ENCODE data around the gene SUGCT. TPM values are rescaled to one million over a fixed set of nuclear protein-coding genes. Genes with fewer than 3 reads are reported as not detected.
"Not testable (repeated sequence)": the region's sequence is repeated elsewhere in the genome, so short reads cannot be mapped to it uniquely, and the experiment has no call there.

SUGCT gene
- total RNA-seq, 1 donor from 2014 or later = 1.7 TPM

DNA sequence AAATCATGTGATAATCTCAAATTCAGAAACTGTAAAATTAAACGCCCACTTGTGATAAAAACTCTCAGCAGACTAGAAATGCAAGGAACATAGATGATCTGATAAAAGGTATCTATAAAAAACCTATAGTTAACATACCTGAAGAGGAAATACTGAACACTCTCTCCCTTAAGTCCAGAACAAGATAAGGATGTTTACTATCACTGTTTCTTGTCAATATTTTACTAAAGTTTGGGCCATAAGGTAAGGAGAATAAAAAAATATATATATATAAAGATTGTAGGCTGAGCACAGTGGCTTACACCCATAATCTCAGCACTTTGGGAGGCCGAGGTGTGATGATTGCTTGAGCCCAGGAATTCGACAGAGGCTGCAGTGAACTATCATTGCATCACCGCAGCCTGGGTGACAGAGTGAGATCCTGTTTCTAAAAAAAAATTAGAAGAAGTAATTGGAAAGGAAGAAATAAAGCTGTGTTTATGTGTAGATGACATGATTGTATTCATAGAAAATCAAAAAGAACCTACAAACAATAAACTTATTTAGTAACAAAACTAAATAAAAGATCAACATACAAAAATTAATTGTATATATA, 28.8 kb upstream of the SUGCT start:
- no peaks in the 10 kb centered on the region for H3K4me1 ChIP-seq
- no peak overlapping the region for H3K27ac ChIP-seq
- H3K4me3 ChIP-seq = no peak overlapping the region
- no peak for ATAC-seq
- no peaks in the 10 kb centered on the region for H3K27me3 ChIP-seq (ENCODE audit: low read depth)
- no peak for TF ChIP-seq CTCF (IDR thresholded peaks at IDR 0.05)
- H3K36me3 ChIP-seq = no peaks in the 10 kb centered on the region
- no peak for DNase-seq
- intact Hi-C loops (cut with DNase I) = no loop called here
- H3K9me3 ChIP-seq = no peaks in the 10 kb centered on the region

- Histone ChIP-seq H3K27me3 (ENCODE audit: low read depth) (no peaks in the 10 kb centered on the region), H3K36me3 (no peaks in the 10 kb centered on the region), H3K4me1 (no peaks in the 10 kb centered on the region), H3K4me3 (no peak overlapping the region), H3K27ac (no peak overlapping the region), H3K9me3 (no peaks in the 10 kb centered on the region)
- DNase-seq (no peak), ATAC-seq (no peak)
- no peak for TF ChIP-seq CTCF (IDR thresholded peaks at IDR 0.05)
- intact Hi-C loops (cut with DNase I) = no loop called here
These were observed 18.9 kb upstream of the SUGCT start for GRCh38 chr7:40115936-40116335.

DNA sequence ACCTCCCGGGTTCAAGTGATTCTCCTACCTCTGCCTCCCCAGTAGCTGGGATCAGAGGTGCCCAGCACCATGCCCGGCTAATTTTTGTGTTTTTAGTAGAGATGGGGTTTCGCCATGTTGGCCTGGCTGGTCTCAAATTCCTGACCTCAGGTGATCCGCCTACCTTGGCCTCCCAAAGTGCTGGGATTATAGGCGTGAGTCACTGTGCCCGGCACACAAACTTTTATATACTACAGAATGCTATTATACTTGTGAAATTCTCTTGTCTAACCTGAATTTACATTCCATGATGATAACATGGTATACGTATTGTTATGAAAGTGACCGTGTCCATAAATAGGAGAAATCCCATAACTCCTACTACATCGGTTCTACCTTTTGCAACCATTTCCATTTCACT, 17.6 kb upstream of the SUGCT start:
- H3K27ac ChIP-seq; H3K4me3 ChIP-seq; H3K4me1 ChIP-seq; DNase-seq; ATAC-seq; H3K27me3 ChIP-seq (ENCODE audit: low read depth); H3K36me3 ChIP-seq; H3K9me3 ChIP-seq; intact Hi-C loops (cut with DNase I): not testable (repeated sequence)

DNA sequence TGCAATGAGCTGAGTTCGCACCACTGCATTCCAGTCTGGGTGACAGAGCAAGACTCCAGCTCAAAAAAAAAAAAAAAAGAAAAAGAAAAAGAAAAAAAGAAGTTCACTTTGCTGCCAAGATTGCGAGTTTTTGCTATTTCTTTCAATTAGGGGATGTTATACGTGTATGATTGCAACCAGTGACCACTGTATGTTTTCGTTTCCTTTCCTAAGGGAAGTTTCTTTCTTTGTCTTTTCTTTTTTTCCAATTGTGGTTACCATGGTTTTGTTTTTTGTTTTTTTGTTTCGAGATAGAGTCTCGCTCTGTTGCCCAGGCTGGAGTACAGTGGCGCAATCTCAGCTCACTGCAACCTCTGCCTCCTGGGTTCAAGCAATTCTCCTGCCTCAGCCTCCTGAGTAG, 16.6 kb upstream of the SUGCT start:
- H3K27me3 ChIP-seq (ENCODE audit: low read depth); intact Hi-C loops (cut with DNase I); DNase-seq; H3K36me3 ChIP-seq; H3K27ac ChIP-seq; H3K4me3 ChIP-seq; H3K9me3 ChIP-seq; H3K4me1 ChIP-seq; ATAC-seq: not testable (repeated sequence)

DNA sequence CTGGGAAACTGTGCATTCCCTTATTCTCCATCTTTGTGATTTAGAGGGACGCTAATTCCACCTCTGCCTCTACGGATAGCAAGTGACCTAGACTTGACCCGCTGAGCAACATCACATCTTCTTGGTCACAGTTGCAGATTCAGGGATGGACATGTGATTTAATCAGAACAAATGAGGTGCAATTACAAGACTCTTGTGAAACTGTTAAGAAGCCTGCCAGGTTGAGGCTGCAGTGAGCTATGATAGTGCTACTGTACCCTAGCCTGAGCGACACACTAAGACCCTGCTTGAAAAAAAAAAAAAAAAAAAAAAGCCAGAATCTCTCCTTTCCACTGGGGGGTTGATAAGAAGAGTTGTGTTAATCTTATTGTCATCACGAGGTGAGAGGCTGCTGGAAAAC, 14.8 kb upstream of the SUGCT start:
- DNase-seq (no peak), ATAC-seq (no peak)
- intact Hi-C loops (cut with DNase I) = no loop called here
- Histone ChIP-seq H3K36me3 (no peaks in the 10 kb centered on the region), H3K27ac (no peak overlapping the region), H3K9me3 (no peaks in the 10 kb centered on the region), H3K27me3 (ENCODE audit: low read depth) (no peaks in the 10 kb centered on the region), H3K4me3 (no peak overlapping the region), H3K4me1 (no peaks in the 10 kb centered on the region)
- no peak for TF ChIP-seq CTCF (IDR thresholded peaks at IDR 0.05)

DNA sequence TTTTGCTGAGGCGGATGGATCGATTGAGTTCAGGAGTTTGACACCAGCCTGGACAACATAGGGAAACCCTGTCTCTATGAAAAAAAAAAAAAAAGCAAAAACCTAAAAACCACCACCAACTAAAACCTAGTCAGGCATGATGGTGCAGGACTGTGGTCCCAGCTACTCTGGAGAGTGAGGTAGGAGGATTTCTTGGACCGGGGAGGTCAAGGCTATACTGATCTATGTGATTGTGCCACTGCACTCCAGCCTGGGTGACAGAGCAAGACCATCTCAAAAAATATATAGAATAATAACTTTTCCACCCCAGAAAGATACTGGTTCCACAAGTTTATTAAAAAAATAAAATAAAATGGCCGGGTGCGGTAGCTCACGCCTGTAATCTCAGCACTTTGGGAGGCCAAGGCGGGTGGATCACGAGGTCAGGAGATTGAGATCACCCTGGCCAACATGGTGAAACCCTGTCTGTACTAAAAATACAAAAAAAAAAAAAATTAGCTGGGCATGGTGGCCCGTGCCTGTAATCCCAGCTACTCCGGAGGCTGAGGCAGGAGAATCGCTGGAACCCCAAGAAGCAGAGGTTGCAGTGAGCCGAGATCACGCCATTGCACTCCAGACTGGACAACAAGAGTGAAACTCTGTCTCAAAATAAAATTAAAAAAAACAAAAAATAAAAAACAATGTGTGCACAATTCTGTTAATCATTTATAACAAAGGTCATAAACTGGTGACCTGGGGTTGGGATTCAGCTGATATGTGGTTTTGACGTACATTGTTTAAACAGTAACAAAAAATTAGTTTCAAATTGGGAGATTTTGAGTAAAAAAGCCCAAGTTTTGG, 12.5 kb upstream of the SUGCT start:
- H3K27me3 ChIP-seq (ENCODE audit: low read depth); H3K4me1 ChIP-seq; H3K4me3 ChIP-seq; intact Hi-C loops (cut with DNase I); H3K27ac ChIP-seq; H3K36me3 ChIP-seq; ATAC-seq; DNase-seq; H3K9me3 ChIP-seq: not testable (repeated sequence)

- H3K27me3 ChIP-seq (ENCODE audit: low read depth) = no peaks in the 10 kb centered on the region
- DNase-seq (no peak), ATAC-seq (no peak)
- no peak overlapping the region for H3K27ac ChIP-seq
- intact Hi-C loops (cut with DNase I) = no loop called here
- no peaks in the 10 kb centered on the region for H3K9me3 ChIP-seq
- TF ChIP-seq CTCF (IDR thresholded peaks at IDR 0.05) = no peak
- no peaks in the 10 kb centered on the region for H3K4me1 ChIP-seq
- H3K36me3 ChIP-seq = no peaks in the 10 kb centered on the region
- no peak overlapping the region for H3K4me3 ChIP-seq
These were observed 11.9 kb upstream of the SUGCT start for GRCh38 chr7:40122940-40123254.

Measured in lower lobe of right lung (tissue), 2 donors.